Suprapubic skin (tissue), 4 donors: Measurements from ENCODE around the gene MS4A6A. TPM values are rescaled to one million over a fixed set of nuclear protein-coding genes. Genes with fewer than 3 reads are reported as not detected.

ENCODE experiments used
- DNase-seq, 2 donors: peaks; one replicate each; pipeline ENCODE4 v3.0.0-alpha.2; 2019; ENCODE audit warnings: low spot score in 2 of 2
- H3K27ac ChIP-seq: fragments of 200-600 bp; sonication (generic); one replicate; pipeline ENCODE4 v1.5.1; 2019
- H3K27me3 ChIP-seq: fragments of 200-600 bp; sonication (generic); one replicate; pipeline ENCODE4 v1.5.1; 2019
- H3K36me3 ChIP-seq: fragments of 200-600 bp; sonication (generic); one replicate; pipeline ENCODE4 v1.5.1; 2019
- H3K4me1 ChIP-seq: fragments of 200-600 bp; sonication (generic); one replicate; pipeline ENCODE4 v1.5.1; 2019
- H3K4me3 ChIP-seq: fragments of 200-600 bp; sonication (generic); one replicate; pipeline ENCODE4 v1.5.1; 2019; ENCODE audit warnings: mild to moderate bottlenecking
- H3K9me3 ChIP-seq: fragments of 200-600 bp; sonication (generic); one replicate; pipeline ENCODE4 v1.5.1; 2019
- EP300 ChIP-seq: sonication (generic); formaldehyde crosslinking; IDR thresholded peaks from one replicate; pipeline ENCODE4 v1.6.1; 2017; ENCODE audit warnings: antibody characterized with exemption
- POLR2A ChIP-seq, 2 donors: fragments of 450-650 bp; IDR thresholded peaks; one replicate each; pipeline ENCODE4 v1.6.1; 2017; ENCODE audit warnings: antibody characterized with exemption in 2 of 2, mild to moderate bottlenecking in 2 of 2, moderate library complexity in 2 of 2
- POLR2AphosphoS5 ChIP-seq, 3 donors: sonication (generic); formaldehyde crosslinking; IDR thresholded peaks; one replicate each; pipeline ENCODE4 v1.6.1; 2017; ENCODE audit warnings: antibody characterized with exemption in 3 of 3
- WGBS: methylation state at CpG from one replicate; pipeline ENCODE4 v1.1.5; 2018; 5-methylcytosine and 5-hydroxymethylcytosine counted together
- total RNA-seq, 4 donors: library from RNA; depleted of rRNA; stranded (reverse); fragments of >200 nt; gene quantifications; one replicate each; pipeline ENCODE4 v1.1.0, GENCODE V29; 2016
- TF ChIP-seq, protein P1 (sequence below), 2 donors: fragments of 200-600 bp in 1 of 2; fragments of 450-650 bp in 1 of 2; sonication (generic) in 1 of 2; IDR thresholded peaks; one replicate each; pipeline ENCODE4 v1.5.1; 2016 to 2019; ENCODE audit warnings: antibody characterized with exemption in 2 of 2, mild to moderate bottlenecking in 1 of 2, moderate library complexity in 1 of 2

Gene MS4A6A
- total RNA-seq, 4 donors from 2014 or later = 6.9 to 13.4 (median 9.2) TPM

DNA sequence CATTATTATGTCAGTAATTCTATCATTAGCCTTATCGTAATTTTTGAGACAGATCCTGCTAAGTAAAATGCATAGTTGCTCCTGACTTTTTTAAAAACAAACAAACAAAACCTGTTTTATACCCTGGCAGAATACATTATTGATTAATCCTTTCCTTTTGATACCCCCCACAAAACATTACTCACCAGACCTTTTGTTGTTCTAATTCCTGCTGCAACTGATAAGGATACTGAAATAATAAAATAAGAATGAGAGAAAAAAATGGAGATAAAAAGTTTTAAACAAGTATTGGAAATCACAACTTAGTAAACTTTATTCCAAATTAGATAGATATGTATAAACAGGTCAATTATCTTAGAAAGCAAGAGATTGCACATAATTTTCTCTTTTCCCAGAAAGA is 31.5 kb upstream of the MS4A6A start:
- 88% methylated on average over 1 of the region's 1 CpG for WGBS
- no peaks in the 10 kb centered on the region for H3K27me3 ChIP-seq

DNA sequence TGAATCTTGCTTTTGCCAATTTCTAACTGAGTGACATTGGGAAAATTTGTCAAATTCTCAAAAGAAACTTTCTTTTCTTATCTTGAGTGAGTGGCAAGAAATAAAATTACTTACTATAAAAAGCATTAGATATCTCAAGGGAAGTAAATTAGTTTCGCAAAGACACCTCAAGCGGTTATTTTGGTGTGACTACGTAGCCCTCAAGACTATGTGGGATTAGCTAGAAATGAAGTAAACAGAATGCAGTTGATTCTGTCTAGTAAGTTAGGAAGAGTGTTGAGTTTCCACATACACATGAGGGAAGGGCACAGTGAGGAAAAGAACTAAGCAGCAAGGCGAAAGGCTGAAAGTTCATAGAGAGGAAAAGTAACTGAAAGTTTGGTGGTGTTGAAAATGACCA is 28.3 kb upstream of the MS4A6A start:
- H3K27ac ChIP-seq = no peak overlapping the region
- no peaks in the 10 kb centered on the region for H3K4me1 ChIP-seq
- TF ChIP-seq POLR2AphosphoS5 (IDR thresholded peaks at IDR 0.05) (no peak), EP300 (no peak), POLR2A (IDR thresholded peaks at IDR 0.05) (no peak)
- TF ChIP-seq, protein P1, sequence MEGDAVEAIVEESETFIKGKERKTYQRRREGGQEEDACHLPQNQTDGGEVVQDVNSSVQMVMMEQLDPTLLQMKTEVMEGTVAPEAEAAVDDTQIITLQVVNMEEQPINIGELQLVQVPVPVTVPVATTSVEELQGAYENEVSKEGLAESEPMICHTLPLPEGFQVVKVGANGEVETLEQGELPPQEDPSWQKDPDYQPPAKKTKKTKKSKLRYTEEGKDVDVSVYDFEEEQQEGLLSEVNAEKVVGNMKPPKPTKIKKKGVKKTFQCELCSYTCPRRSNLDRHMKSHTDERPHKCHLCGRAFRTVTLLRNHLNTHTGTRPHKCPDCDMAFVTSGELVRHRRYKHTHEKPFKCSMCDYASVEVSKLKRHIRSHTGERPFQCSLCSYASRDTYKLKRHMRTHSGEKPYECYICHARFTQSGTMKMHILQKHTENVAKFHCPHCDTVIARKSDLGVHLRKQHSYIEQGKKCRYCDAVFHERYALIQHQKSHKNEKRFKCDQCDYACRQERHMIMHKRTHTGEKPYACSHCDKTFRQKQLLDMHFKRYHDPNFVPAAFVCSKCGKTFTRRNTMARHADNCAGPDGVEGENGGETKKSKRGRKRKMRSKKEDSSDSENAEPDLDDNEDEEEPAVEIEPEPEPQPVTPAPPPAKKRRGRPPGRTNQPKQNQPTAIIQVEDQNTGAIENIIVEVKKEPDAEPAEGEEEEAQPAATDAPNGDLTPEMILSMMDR (IDR thresholded peaks at IDR 0.05) = no peak
- no peaks in the 10 kb centered on the region for H3K27me3 ChIP-seq
- H3K9me3 ChIP-seq = no peaks in the 10 kb centered on the region
- DNase-seq = no peak
- no peaks in the 10 kb centered on the region for H3K36me3 ChIP-seq
- WGBS = 92% methylated on average over 4 of the region's 4 CpGs
- no peak overlapping the region for H3K4me3 ChIP-seq

More for the DNA sequence above, 31.5 kb upstream of the MS4A6A start:
- no peak for DNase-seq
- Histone ChIP-seq H3K27ac (no peak overlapping the region), H3K4me1 (no peaks in the 10 kb centered on the region), H3K9me3 (no peaks in the 10 kb centered on the region), H3K36me3 (no peaks in the 10 kb centered on the region), H3K4me3 (no peak overlapping the region)
- TF ChIP-seq EP300 (no peak), POLR2A (IDR thresholded peaks at IDR 0.05) (no peak), POLR2AphosphoS5 (IDR thresholded peaks at IDR 0.05) (no peak)
- TF ChIP-seq, protein P1 (IDR thresholded peaks at IDR 0.05) = no peak

DNA sequence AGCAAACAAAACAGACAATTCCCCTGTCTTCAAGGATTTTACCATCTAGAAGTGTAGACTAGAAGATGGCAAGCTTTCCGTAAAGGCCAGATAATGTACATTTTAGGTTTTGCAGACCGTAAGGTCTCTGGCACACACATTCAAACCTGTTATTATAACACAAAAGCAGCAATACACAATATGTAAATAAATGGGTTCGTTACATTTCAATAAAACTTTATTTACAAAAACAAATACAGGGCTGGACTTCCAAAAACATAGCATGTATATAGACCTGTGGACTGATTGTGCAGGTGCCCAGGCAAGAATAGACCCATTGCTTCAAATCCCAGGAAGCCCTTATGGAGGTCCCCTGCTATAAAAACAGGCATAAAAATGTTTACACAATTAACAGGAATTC is 27.1 kb upstream of the MS4A6A start:
- WGBS = 94% methylated on average over 3 of the region's 3 CpGs
- no peak for DNase-seq
- TF ChIP-seq POLR2A (IDR thresholded peaks at IDR 0.05) (no peak), EP300 (no peak), POLR2AphosphoS5 (IDR thresholded peaks at IDR 0.05) (no peak)
- TF ChIP-seq, protein P1 (IDR thresholded peaks at IDR 0.05) = no peak
- Histone ChIP-seq H3K27ac (no peak overlapping the region), H3K27me3 (no peaks in the 10 kb centered on the region), H3K4me1 (no peaks in the 10 kb centered on the region), H3K9me3 (no peaks in the 10 kb centered on the region), H3K4me3 (no peak overlapping the region), H3K36me3 (no peaks in the 10 kb centered on the region)

DNA sequence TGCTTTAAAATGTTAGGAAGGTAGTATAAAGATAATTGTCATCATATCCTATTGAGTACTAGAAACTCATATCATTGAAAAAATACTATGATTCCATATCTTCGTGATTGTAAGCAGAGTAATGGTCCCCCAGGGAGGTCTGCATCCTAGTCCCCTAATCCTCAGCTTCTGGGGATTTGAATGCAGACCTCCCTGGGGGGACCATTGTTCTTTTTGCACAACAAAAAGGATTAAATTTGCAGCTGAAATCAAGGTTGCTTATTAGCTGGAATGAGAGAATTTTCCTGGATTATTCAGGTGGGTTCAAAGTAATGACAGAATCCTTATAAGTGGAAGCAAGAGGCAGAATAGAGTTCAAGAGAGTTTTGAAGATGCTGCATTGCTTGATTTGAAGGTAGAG is 26.1 kb upstream of the MS4A6A start:
- Histone ChIP-seq H3K27ac (no peak overlapping the region), H3K36me3 (no peaks in the 10 kb centered on the region), H3K9me3 (no peaks in the 10 kb centered on the region), H3K4me3 (no peak overlapping the region), H3K27me3 (no peaks in the 10 kb centered on the region), H3K4me1 (no peaks in the 10 kb centered on the region)
- TF ChIP-seq POLR2A (IDR thresholded peaks at IDR 0.05) (no peak), EP300 (no peak), POLR2AphosphoS5 (IDR thresholded peaks at IDR 0.05) (no peak)
- TF ChIP-seq, protein P1 (IDR thresholded peaks at IDR 0.05) = no peak
- DNase-seq = no peak
- WGBS = 33% methylated on average over 1 of the region's 1 CpG

DNA sequence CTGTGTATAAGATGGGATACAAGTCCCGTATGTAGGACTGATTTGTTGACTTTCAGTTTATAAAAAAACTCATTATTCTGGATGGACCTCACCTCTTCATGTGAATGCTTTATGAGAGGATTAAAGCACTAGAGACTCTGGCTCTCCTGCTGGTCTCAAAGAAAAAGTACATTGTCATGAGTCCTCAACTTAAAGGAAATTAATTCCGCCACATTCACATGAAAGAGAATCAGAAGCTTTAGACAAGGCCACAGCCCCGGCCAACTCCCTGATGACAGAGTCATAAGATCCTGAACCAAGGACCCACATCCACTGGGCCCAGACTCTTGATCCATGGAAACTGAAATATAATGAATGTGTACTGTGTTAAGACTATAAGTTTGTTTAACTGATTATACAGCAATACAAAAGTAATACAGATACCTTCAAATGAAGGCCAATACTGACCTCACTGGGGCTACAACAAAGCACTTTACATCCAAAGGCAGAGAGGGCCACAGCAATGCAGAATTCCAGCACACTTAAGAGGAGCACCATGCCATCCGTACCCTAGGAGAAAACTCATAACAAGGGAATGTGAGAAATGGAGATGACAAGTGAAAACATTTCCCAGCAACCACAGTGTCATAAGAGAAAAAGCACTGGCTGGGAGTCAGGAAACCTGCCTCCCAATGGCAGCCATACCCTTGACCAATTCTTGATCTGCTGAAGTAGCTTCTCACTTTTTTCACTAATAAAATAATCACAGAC is 25.4 kb upstream of the MS4A6A start:
- Histone ChIP-seq H3K36me3 (no peaks in the 10 kb centered on the region), H3K27ac (no peak overlapping the region), H3K9me3 (no peaks in the 10 kb centered on the region), H3K4me3 (no peak overlapping the region), H3K4me1 (no peaks in the 10 kb centered on the region), H3K27me3 (no peaks in the 10 kb centered on the region)
- no peak for TF ChIP-seq POLR2A (IDR thresholded peaks at IDR 0.05)
- TF ChIP-seq, protein P1 (IDR thresholded peaks at IDR 0.05) = no peak
- TF ChIP-seq POLR2AphosphoS5 (IDR thresholded peaks at IDR 0.05) = no peak
- no peak for TF ChIP-seq EP300
- no peak for DNase-seq
- 74% methylated on average over 4 of the region's 4 CpGs for WGBS
